HG03457 (cell line): ENCODE data around the gene MTA3.

Source experiments
- ATAC-seq: cut with Tn5 transposase; IDR thresholded peaks from one replicate; pipeline ENCODE4 v1.9.1; 2021; ENCODE audit warnings: moderate number of reproducible peaks; ENCODE audit not compliant: unreplicated experiment

The MTA3 gene

DNA sequence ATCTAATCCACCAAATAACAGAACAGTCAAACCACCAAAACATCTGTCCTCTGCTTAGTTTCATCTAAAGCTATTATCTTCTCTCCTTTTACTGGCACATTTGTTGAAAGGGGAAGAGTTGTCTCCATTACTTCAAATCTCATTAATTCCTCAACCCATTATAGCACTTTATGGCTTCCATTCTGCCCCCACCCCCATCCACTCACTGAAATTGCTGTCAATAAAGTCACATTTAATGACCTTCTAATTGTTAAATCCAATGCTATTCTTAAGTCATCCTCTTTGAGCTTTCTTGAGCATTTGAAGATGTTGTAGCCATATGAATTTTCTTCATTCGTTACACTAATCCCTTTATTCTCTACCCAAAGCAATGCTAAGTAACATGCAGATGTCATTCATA is 190.3 kb downstream of the MTA3 start:
- no peak for ATAC-seq

DNA sequence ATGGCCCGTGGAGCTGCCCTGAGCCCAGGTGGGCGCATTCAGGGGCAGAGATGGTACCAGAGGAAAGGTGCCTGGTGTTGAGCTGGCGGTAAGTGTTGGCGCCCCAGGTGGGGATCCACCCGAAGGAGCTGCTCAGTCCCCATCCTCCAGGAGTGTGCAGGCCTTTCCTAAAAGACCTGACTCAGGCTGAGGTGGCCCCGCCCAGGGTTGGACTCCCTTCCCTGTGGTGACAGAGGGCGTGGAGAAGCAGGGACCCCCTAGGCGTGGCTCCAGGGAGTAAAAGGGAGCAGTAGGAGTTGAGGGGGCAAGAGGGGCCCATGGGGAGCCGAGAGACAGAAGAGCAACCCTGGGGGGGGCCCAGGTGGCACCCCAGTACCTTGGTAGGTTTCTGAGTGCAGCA is 193.1 kb downstream of the MTA3 start:
- ATAC-seq, result no peak

GRCh38 chr2:42762155-42762554 is 193.7 kb downstream of the MTA3 start:
- no peak for ATAC-seq

- ATAC-seq, result no peak
Measured at GRCh38 chr2:42762823-42763804, 194.7 kb downstream of the MTA3 start.

- no peak for ATAC-seq
Measured at GRCh38 chr2:42764096-42764495, 195.7 kb downstream of the MTA3 start, which contains the start of gene OXER1. TSS of gene OXER1 (minus strand) at chr2:42764135. CDS start at chr2:42764062, 73 bp downstream.

DNA sequence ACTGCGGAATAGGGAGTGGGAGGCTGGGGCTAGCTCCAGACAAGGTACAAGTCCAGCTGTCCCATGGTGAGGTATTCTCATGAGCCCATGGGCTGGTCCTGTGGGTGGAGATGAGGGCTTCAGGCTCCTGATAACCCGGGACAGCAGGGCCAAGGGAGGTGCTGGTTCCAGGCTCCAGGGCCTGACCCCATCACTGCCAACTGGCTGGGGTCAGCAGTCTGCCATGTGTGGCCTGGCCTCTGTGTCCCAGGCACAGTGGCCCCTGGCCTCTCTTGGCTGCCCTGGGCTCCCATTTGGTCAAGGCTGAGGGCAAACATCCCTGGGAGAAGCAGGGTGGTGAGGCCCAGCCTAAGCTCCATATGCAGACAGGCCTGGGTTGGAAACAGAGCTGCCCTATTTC is 196.5 kb downstream of the MTA3 start:
- no peak for ATAC-seq

- no peak for ATAC-seq
Measured at GRCh38 chr2:42765686-42766085, 197.3 kb downstream of the MTA3 start.

- no peak for ATAC-seq
Measured at GRCh38 chr2:42767080-42767898, 198.9 kb downstream of the MTA3 start.

DNA sequence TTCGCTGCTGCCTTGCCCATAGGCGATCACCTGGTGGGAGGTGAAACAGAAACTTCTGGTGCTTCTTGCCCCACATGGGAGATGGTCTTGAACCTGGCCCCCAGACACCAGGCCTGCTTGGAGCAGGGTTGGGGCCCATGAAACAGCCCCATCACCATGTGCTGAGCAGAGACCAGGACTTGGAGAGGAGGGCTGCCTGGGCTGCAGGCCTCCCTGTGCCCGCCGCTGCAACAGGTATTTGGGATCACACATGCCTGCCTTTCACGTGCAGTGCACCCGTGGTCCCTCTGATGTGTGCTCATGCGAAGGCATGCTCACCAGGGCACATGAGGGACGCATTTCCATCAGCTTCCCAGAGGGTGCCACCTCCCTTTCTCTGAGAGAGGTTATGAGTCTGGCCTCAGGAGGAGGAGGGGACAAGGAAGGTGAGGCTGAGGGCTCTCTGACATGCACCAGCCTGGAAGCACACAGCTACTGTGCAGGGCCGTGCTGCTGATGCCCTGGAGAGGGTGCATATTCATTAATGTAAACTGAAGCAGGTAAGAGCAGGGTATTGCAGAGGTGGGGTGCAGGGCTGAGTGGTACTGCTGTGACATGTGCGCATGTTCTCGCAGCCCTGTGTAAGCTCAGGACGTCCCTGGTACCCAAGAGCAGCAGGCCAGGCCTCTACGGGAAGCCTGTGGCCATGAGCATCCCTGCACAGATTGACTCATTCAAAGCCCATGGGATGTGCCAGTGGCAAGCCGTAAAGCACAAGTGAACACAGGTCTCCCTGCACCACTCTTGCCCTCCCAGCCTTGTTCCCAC is 199.7 kb downstream of the MTA3 start:
- ATAC-seq, result no peak

DNA sequence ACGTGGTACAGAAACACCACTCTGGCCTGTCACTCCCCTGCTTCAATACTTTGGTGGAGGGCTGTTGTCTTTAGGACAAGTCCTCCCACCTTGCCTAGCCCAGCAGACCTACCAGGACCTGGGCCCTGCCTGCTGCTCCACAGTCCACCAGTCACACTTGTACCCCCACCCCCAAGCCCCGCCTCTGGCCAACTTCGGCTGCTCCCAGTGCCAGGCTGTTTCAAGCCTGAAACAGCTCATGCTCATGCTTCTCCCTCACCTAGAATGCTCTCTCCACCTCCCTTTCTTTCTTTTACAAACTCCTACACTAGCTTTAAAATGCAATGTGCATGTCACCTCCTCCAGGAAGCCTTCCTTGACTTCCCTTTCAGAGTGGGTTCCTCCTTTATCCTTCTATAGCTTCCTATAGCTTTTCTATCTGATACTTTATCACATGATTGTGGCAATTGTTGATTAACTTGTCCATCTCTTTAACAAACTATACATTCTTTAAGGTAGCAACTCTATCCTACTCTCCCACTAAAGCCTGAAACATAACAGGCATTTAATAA is 200.3 kb downstream of the MTA3 start:
- ATAC-seq, result no peak

GRCh38 chr2:42769583-42770287 is 201.3 kb downstream of the MTA3 start:
- no peak for ATAC-seq

DNA sequence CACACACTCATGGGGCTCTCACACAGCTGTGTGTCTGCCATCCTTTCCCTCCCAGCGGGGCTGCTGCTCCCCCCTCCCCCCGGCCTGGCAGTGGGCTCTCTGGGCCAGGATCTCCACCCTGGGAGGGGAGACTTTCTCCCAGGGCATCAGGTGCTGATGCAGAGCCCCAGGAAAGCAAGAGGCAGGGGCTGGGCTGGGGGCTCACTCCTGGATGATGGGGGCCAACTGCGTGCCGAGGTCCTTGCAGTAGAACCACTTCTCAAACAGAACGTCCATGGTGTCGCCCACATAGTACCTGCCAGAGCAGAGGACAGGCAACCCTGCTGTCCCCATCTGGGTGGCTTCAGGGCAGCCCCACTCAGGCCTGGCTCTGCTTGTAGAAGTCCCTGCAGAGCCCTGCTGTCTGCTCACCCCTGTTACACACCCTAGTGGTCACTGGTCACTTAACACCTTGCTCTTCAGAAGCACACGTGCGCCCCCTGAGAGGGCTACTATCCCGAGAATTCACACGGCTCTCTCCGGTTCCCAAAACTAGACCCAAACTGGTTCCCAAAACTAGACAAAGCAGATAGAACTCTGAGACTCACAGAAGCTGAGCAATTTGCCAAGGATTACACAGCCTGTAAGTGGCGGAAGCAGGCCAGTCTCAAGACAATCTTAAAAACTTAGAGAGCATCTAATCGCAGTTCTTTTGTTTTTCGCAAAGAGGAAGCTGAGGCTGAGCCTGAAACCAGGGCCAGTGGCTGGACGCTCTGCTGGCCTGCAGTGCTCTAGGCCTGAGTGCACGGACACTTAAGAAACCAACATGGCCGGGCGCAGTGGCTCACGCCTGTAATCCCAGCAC is 202.1 kb downstream of the MTA3 start:
- ATAC-seq, result no peak

- ATAC-seq, result no peak
Measured at GRCh38 chr2:42771546-42772153, 203.2 kb downstream of the MTA3 start.

DNA sequence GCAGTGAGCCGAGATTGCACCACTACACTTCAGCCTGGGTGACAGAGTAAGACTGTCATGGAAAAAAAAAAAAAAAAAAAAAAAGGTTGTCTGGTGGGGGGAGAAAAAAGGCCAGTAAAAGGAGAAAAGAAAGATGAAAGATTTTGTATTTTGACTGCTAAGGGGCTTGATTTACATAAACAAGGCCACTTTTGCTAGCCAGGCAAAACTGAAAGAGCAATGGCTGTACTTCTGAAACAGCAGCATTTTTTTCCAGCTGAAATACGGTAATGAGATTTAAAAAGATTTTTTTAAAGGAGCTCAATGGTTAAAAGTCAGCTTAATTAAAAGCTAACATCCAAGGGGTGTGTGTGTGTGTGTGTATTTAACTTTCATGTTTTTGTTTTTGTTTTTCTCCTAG is 206.8 kb downstream of the MTA3 start:
- ATAC-seq, result no peak

DNA sequence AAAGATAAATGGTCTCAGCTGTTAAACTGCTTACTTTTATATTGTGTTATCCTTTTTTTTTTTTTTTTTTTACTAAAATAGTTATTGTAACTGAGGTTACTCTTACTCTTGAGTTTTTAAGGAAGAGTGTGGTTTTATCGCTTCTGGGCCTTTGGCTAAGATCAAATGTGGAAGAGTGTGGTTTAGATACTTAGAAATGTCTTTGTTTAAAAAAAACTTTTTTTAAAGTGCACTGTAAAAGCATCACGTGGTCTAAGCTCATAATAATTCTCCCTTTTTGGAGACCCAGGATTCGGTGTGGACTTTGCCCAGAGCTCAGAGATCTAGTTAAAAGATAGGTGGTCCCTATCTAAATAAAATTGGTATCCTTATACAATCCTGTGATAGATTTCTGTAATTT is 207.4 kb downstream of the MTA3 start:
- ATAC-seq, result no peak

DNA sequence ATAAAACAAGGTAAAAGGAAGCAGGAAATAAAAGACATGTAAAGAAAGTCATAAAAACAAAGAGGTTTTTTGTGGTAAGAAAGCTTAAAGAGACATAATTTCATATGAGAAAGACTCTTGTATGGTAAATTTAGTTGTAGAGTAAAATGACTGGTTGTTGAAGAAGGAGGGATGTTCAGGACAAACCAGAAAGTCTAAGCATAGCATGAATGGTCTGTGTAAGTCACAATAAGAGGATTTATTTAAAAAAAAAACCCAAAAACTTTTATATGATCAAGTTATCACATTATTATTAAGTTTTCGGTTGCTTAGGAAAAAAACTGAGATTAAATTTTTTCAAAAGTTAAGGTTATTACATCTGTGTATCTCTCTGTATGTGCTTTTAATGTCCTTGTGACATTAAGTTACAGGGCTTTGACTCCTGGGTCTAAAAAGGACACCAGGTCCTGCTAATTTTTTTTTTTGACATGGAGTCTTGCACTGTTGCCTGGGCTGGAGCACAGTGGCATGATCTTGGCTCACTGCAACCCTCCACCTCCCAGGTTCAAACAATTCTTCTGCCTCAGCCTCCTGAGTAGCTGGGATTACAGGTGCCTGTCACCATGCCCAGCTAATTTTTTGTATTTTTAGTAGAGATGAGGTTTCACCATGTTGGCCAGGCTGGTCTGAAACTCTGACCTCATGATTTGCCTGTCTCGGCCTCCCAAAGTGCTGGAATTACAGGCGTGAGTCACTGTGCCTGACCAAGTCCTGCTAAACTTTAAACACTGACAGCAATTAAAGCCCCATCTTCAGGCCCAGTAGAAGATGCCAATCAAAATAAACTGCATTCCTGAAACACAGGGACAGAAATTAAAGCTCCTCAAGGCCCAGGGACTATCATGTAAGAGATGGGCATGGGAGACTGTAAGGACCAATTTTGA is 209.7 kb downstream of the MTA3 start:
- no peak for ATAC-seq

DNA sequence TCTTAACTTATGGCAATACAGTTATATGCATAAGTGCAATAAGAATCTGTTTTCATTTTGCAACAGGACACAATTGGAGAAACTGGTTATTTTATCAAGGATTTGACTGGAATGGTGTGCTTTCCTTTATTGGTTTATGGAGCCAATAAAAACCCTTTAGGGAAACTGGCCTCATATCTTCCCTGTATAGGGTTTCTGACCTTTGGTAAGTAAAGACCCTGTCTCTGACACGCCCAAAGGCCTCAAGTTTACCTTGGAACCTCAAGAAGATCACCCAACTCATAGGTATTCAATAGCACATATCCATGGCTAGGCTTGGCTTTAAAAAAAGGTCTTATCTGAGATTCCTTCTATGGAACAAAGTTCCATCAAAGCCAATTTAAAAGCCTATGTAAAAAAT is 212.7 kb downstream of the MTA3 start:
- ATAC-seq, result no peak

DNA sequence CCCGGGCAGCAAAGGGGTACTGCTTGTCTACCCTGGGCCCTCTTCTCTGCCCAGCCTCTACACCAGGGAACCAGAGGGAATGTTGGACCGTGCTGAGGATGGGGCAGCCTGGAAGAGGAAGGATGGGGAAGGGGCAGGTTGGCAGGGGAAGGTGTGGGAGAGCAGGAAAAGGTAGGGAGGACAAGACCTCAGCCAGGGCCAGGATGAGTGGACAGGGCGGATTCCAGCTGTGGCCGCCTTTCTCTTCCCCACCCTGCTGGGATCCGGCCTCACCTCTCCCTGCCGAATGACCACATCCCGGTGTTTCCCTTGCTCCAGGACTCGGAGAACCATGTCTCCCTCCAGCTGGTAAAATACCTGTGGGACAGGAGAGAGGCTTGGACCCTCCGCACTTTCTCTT is 215.1 kb downstream of the MTA3 start:
- no peak for ATAC-seq
